SJSA1 (cell line): Measurements from ENCODE around the gene TMEM115. TPM values are rescaled to one million over a fixed set of nuclear protein-coding genes. Genes with fewer than 3 reads are reported as not detected.
A peak's percentile ranks its signal among the peaks of the same experiment; 100 is the strongest.

Experiments used
- DNase-seq, 2 experiments: peaks; one replicate each; pipeline ENCODE4 v3.0.0-alpha.2; 2015 to 2020; ENCODE audit warnings: low spot score in 2 of 2, low read depth in 1 of 2
- H3K27ac ChIP-seq: fragments of 250-450 bp; sonication (Bioruptor Pico); 2 replicates; pipeline ENCODE4 v1.5.1; 2020; ENCODE audit warnings: mild to moderate bottlenecking, moderate library complexity
- H3K27me3 ChIP-seq: fragments of 250-450 bp; sonication (Bioruptor Pico); replicated peaks from 2 replicates; pipeline ENCODE4 v1.5.1; 2020; ENCODE audit warnings: mild to moderate bottlenecking, moderate library complexity
- H3K36me3 ChIP-seq: fragments of 250-450 bp; sonication (Bioruptor Pico); 2 replicates; pipeline ENCODE4 v1.5.1; 2020; ENCODE audit warnings: mild to moderate bottlenecking
- H3K4me1 ChIP-seq: fragments of 250-450 bp; sonication (Bioruptor Pico); replicated peaks from 2 replicates; pipeline ENCODE4 v1.6.1; 2021; ENCODE audit warnings: mild to moderate bottlenecking
- H3K4me3 ChIP-seq: fragments of 250-450 bp; sonication (Bioruptor Pico); 2 replicates; pipeline ENCODE4 v1.5.1; 2020; ENCODE audit warnings: mild to moderate bottlenecking
- H3K9me3 ChIP-seq: fragments of 250-450 bp; sonication (Bioruptor Pico); replicated peaks from 2 replicates; pipeline ENCODE4 v1.5.1; 2020; ENCODE audit warnings: mild to moderate bottlenecking
- total RNA-seq: library from RNA; depleted of rRNA; stranded (reverse); fragments of >200 nt; shearing (Covaris generic); gene quantifications from 2 replicates; pipeline ENCODE4 v1.2.3, GENCODE V29; 2014

TMEM115 gene
- total RNA-seq, 1 experiment from 2014 or later = 40.6 TPM

- no peak overlapping the region for H3K27ac ChIP-seq
- no peaks in the 10 kb centered on the region for H3K36me3 ChIP-seq
- peaks cover 15% of the 10 kb centered on the region for H3K27me3 ChIP-seq
- no peaks in the 10 kb centered on the region for H3K9me3 ChIP-seq
- DNase-seq = no peak
- no peak overlapping the region for H3K4me3 ChIP-seq
- H3K4me1 ChIP-seq = no peaks in the 10 kb centered on the region
Measured at GRCh38 chr3:50371133-50371685, 11.9 kb upstream of the TMEM115 start.

- no peak for DNase-seq
- Histone ChIP-seq H3K9me3 (no peaks in the 10 kb centered on the region), H3K4me3 (no peak overlapping the region), H3K4me1 (no peaks in the 10 kb centered on the region), H3K36me3 (no peaks in the 10 kb centered on the region), H3K27me3 (peaks cover 15% of the 10 kb centered on the region), H3K27ac (no peak overlapping the region)
Measured at GRCh38 chr3:50370594-50370993, 11.3 kb upstream of the TMEM115 start.

GRCh38 chr3:50369012-50369670 lies 9.8 kb upstream of the TMEM115 start:
- H3K27ac ChIP-seq = no peak overlapping the region
- no peaks in the 10 kb centered on the region for H3K36me3 ChIP-seq

GRCh38 chr3:50365842-50366220 lies 6.5 kb upstream of the TMEM115 start:
- no peaks in the 10 kb centered on the region for H3K36me3 ChIP-seq
- DNase-seq = no peak
- no peaks in the 10 kb centered on the region for H3K4me1 ChIP-seq
- no peaks in the 10 kb centered on the region for H3K9me3 ChIP-seq
- no peak overlapping the region for H3K4me3 ChIP-seq
- peaks cover 9% of the 10 kb centered on the region for H3K27me3 ChIP-seq
- no peak overlapping the region for H3K27ac ChIP-seq

More at GRCh38 chr3:50369012-50369670, 9.8 kb upstream of the TMEM115 start:
- no peak for DNase-seq
- Histone ChIP-seq H3K4me1 (no peaks in the 10 kb centered on the region), H3K4me3 (no peak overlapping the region), H3K27me3 (peaks cover 15% of the 10 kb centered on the region), H3K9me3 (no peaks in the 10 kb centered on the region)

- H3K36me3 ChIP-seq = no peaks in the 10 kb centered on the region
- no peak overlapping the region for H3K4me3 ChIP-seq
- H3K27me3 ChIP-seq = peaks cover 7% of the 10 kb centered on the region
- no peak overlapping the region for H3K27ac ChIP-seq
- DNase-seq = no peak
- no peaks in the 10 kb centered on the region for H3K9me3 ChIP-seq
- H3K4me1 ChIP-seq = no peaks in the 10 kb centered on the region
Measured at GRCh38 chr3:50365080-50365841, 5.9 kb upstream of the TMEM115 start.

GRCh38 chr3:50364573-50365079 lies 5.3 kb upstream of the TMEM115 start:
- H3K9me3 ChIP-seq = no peaks in the 10 kb centered on the region
- no peak overlapping the region for H3K27ac ChIP-seq
- H3K4me3 ChIP-seq = no peak overlapping the region
- H3K27me3 ChIP-seq = peaks cover 6% of the 10 kb centered on the region
- H3K4me1 ChIP-seq = peaks cover 3% of the 10 kb centered on the region
- no peak for DNase-seq
- no peaks in the 10 kb centered on the region for H3K36me3 ChIP-seq

GRCh38 chr3:50359760-50360110 lies 414 bp upstream of the TMEM115 start:
- H3K27ac ChIP-seq = no peak overlapping the region
- DNase-seq = no peak

GRCh38 chr3:50358355-50358910 lies 888 bp downstream of the TMEM115 start:
- Histone ChIP-seq H3K4me3 (peak overlapping the region; percentile 63), H3K36me3 (peaks cover 57% of the 10 kb centered on the region), H3K4me1 (peaks cover 33% of the 10 kb centered on the region), H3K27me3 (no peaks in the 10 kb centered on the region), H3K9me3 (no peaks in the 10 kb centered on the region), H3K27ac (peak overlapping the region; percentile 27; the same call in 1 of the 2 replicates)
- no peak for DNase-seq

More at GRCh38 chr3:50359760-50360110, 414 bp upstream of the TMEM115 start:
- no peaks in the 10 kb centered on the region for H3K27me3 ChIP-seq
- H3K9me3 ChIP-seq = no peaks in the 10 kb centered on the region
- H3K36me3 ChIP-seq = peaks cover 44% of the 10 kb centered on the region
- peaks cover 33% of the 10 kb centered on the region for H3K4me1 ChIP-seq
- peak overlapping the region; percentile 63; the same call in 1 of the 2 replicates for H3K4me3 ChIP-seq

- Histone ChIP-seq H3K4me3 (peak overlapping the region; percentile 63), H3K27ac (no peak overlapping the region), H3K4me1 (peaks cover 33% of the 10 kb centered on the region), H3K9me3 (no peaks in the 10 kb centered on the region), H3K36me3 (peaks cover 65% of the 10 kb centered on the region), H3K27me3 (no peaks in the 10 kb centered on the region)
- no peak for DNase-seq
Measured at GRCh38 chr3:50357481-50357880, 1.8 kb downstream of the TMEM115 start.

- H3K4me3 ChIP-seq = no peak overlapping the region
- H3K9me3 ChIP-seq = no peaks in the 10 kb centered on the region
- H3K4me1 ChIP-seq = peaks cover 35% of the 10 kb centered on the region
- H3K27me3 ChIP-seq = no peaks in the 10 kb centered on the region
- peaks cover 72% of the 10 kb centered on the region for H3K36me3 ChIP-seq
- no peak overlapping the region for H3K27ac ChIP-seq
- no peak for DNase-seq
Measured at GRCh38 chr3:50356553-50356952, 2.8 kb downstream of the TMEM115 start.

- H3K27me3 ChIP-seq = no peaks in the 10 kb centered on the region
- H3K36me3 ChIP-seq = peaks cover 76% of the 10 kb centered on the region
- no peaks in the 10 kb centered on the region for H3K9me3 ChIP-seq
- H3K4me3 ChIP-seq = no peak overlapping the region
- peaks cover 40% of the 10 kb centered on the region for H3K4me1 ChIP-seq
- no peak overlapping the region for H3K27ac ChIP-seq
- DNase-seq = no peak
Measured at GRCh38 chr3:50355829-50356552, 3.3 kb downstream of the TMEM115 start.

GRCh38 chr3:50354850-50355249 lies 4.5 kb downstream of the TMEM115 start:
- no peak overlapping the region for H3K4me3 ChIP-seq
- H3K4me1 ChIP-seq = peaks cover 48% of the 10 kb centered on the region
- H3K9me3 ChIP-seq = no peaks in the 10 kb centered on the region
- no peaks in the 10 kb centered on the region for H3K27me3 ChIP-seq
- H3K27ac ChIP-seq = no peak overlapping the region
- H3K36me3 ChIP-seq = peaks cover 76% of the 10 kb centered on the region
- no peak for DNase-seq

GRCh38 chr3:50354186-50354764 lies 5.0 kb downstream of the TMEM115 start:
- Histone ChIP-seq H3K4me3 (no peak overlapping the region), H3K36me3 (peaks cover 76% of the 10 kb centered on the region), H3K4me1 (peaks cover 48% of the 10 kb centered on the region), H3K9me3 (no peaks in the 10 kb centered on the region), H3K27me3 (no peaks in the 10 kb centered on the region), H3K27ac (no peak overlapping the region)
- DNase-seq = no peak
